ENCODE measurements around the gene SOX13. TPM values are rescaled to one million over a fixed set of nuclear protein-coding genes. Genes with fewer than 3 reads are reported as not detected.

The SOX13 gene
- polyA plus RNA-seq, 1 donor (not counting 4 experiments of a cell fraction or from before 2014, with no cell fraction given) = 4.9 TPM

- no peak overlapping the region for H2AFZ ChIP-seq (ENCODE audit: control insufficient read depth, low read length)
- H3K4me2 ChIP-seq (ENCODE audit: control insufficient read depth, extremely low read depth, insufficient read depth, low read depth, low read length) = no peak overlapping the region
- no peak overlapping the region for H3K4me3 ChIP-seq (ENCODE audit: control insufficient read depth in 2 of 3, extremely low read depth in 1 of 3, insufficient read depth in 2 of 3, low read depth in 1 of 3, low read length in 3 of 3)
- dilution Hi-C loops (cut with MboI; ENCODE audit: extremely low pct_ligation_motif_present, low sequenced_read_pairs) = loop anchor here (25.0 kb wide), 1 partner anchor 265 kb away; the partner anchor contains the start of gene SNRPE
- no peak for TF ChIP-seq CTCF (optimal IDR thresholded peaks at IDR 0.05 in 1 of 3, IDR thresholded peaks at IDR 0.05 in 1 of 3, conservative IDR thresholded peaks at IDR 0.05 in 1 of 3; ENCODE audit: extremely low read depth in 1 of 3, insufficient read depth in 2 of 3, low read length in 3 of 3)
- TF ChIP-seq EZH2 (IDR thresholded peaks at IDR 0.05; ENCODE audit: low read length) = no peak
- H3K9ac ChIP-seq (ENCODE audit: control insufficient read depth, extremely low read depth, insufficient read depth, low read length) = no peak overlapping the region
- peaks cover 4% of the 10 kb centered on the region in 2 experiments for H3K36me3 ChIP-seq (ENCODE audit: control insufficient read depth in 2 of 2, extremely low read depth in 1 of 2, insufficient read depth in 2 of 2, low read length in 2 of 2)
- H3K79me2 ChIP-seq (ENCODE audit: control insufficient read depth, insufficient read depth, low read length) = no peaks in the 10 kb centered on the region
- no peak for DNase-seq (ENCODE audit: low read depth, low spot score)
- H3K27ac ChIP-seq (ENCODE audit: control insufficient read depth, insufficient read depth, low read length) = no peak overlapping the region
- peaks cover 32% of the 10 kb centered on the region for H3K4me1 ChIP-seq (ENCODE audit: control insufficient read depth, extremely low read depth, insufficient read depth, low read length)
- no peak for FAIRE-seq
- no peaks in the 10 kb centered on the region for H3K9me3 ChIP-seq (ENCODE audit: control insufficient read depth, low read depth, low read length)
- H3K27me3 ChIP-seq (ENCODE audit: control insufficient read depth, extremely low read depth, insufficient read depth, low read length) = no peaks in the 10 kb centered on the region
- H4K20me1 ChIP-seq (ENCODE audit: control insufficient read depth, extremely low read depth, insufficient read depth, low read length) = no peaks in the 10 kb centered on the region
- H3K9me1 ChIP-seq (ENCODE audit: control insufficient read depth, extremely low read depth, insufficient read depth, low read length) = no peaks in the 10 kb centered on the region
Observed at GRCh38 chr1:204126956-204127355, 54.0 kb downstream of the SOX13 start.

- H3K27me3 ChIP-seq (ENCODE audit: control insufficient read depth, extremely low read depth, insufficient read depth, low read length) = no peaks in the 10 kb centered on the region
- H3K27ac ChIP-seq (ENCODE audit: control insufficient read depth, insufficient read depth, low read length) = peak overlapping the region; percentile 38
- no peaks in the 10 kb centered on the region for H3K79me2 ChIP-seq (ENCODE audit: control insufficient read depth, insufficient read depth, low read length)
- H3K4me3 ChIP-seq (ENCODE audit: control insufficient read depth in 2 of 3, extremely low read depth in 1 of 3, insufficient read depth in 2 of 3, low read depth in 1 of 3, low read length in 3 of 3) = no peak overlapping the region
- H2AFZ ChIP-seq (ENCODE audit: control insufficient read depth, low read length) = no peak overlapping the region
- H3K36me3 ChIP-seq (ENCODE audit: control insufficient read depth in 2 of 2, extremely low read depth in 1 of 2, insufficient read depth in 2 of 2, low read length in 2 of 2) = peaks cover 4% of the 10 kb centered on the region in 2 experiments
- peak; percentile 90 for FAIRE-seq
- peaks cover 32% of the 10 kb centered on the region for H3K4me1 ChIP-seq (ENCODE audit: control insufficient read depth, extremely low read depth, insufficient read depth, low read length)
- dilution Hi-C loops (cut with MboI; ENCODE audit: extremely low pct_ligation_motif_present, low sequenced_read_pairs) = loop anchor here (25.0 kb wide), 1 partner anchor 265 kb away; the partner anchor contains the start of gene SNRPE
- no peak overlapping the region for H3K4me2 ChIP-seq (ENCODE audit: control insufficient read depth, extremely low read depth, insufficient read depth, low read depth, low read length)
- H3K9me1 ChIP-seq (ENCODE audit: control insufficient read depth, extremely low read depth, insufficient read depth, low read length) = no peaks in the 10 kb centered on the region
- DNase-seq (ENCODE audit: low read depth, low spot score) = no peak
- TF ChIP-seq CTCF (optimal IDR thresholded peaks at IDR 0.05 in 1 of 3, IDR thresholded peaks at IDR 0.05 in 1 of 3, conservative IDR thresholded peaks at IDR 0.05 in 1 of 3; ENCODE audit: extremely low read depth in 1 of 3, insufficient read depth in 2 of 3, low read length in 3 of 3) = peak; percentile 88 to 98 (median 98)
- TF ChIP-seq EZH2 (IDR thresholded peaks at IDR 0.05; ENCODE audit: low read length) = no peak
- no peaks in the 10 kb centered on the region for H4K20me1 ChIP-seq (ENCODE audit: control insufficient read depth, extremely low read depth, insufficient read depth, low read length)
- no peak overlapping the region for H3K9ac ChIP-seq (ENCODE audit: control insufficient read depth, extremely low read depth, insufficient read depth, low read length)
- H3K9me3 ChIP-seq (ENCODE audit: control insufficient read depth, low read depth, low read length) = no peaks in the 10 kb centered on the region
Observed at GRCh38 chr1:204127597-204128242, 54.8 kb downstream of the SOX13 start.
